GM18861 (cell line): ENCODE measurements around the gene TH.

Source experiments
- ATAC-seq: cut with Tn5 transposase; IDR thresholded peaks from one replicate; pipeline ENCODE4 v1.9.1; 2021; ENCODE audit not compliant: unreplicated experiment

TH gene

GRCh38 chr11:2163428-2163978 lies 8.1 kb downstream of the TH start:
- no peak for ATAC-seq

GRCh38 chr11:2160736-2161259 lies 10.8 kb downstream of the TH start, which contains the start of gene INS:
Gene INS (minus strand): TSS chr11:2161209. CDS start chr11:2160971, 238 bp downstream.
- ATAC-seq: no peak

GRCh38 chr11:2159536-2160413 lies 11.8 kb downstream of the TH start:
- no peak for ATAC-seq

GRCh38 chr11:2158966-2159365 lies 12.6 kb downstream of the TH start:
- ATAC-seq: no peak

- no peak for ATAC-seq
Measured at GRCh38 chr11:2158296-2158737, 13.3 kb downstream of the TH start.

- ATAC-seq: no peak
Measured at GRCh38 chr11:2157294-2158040, 14.1 kb downstream of the TH start.

GRCh38 chr11:2156416-2157182 lies 15.0 kb downstream of the TH start:
- ATAC-seq: no peak

GRCh38 chr11:2155511-2155910 lies 16.1 kb downstream of the TH start:
- no peak for ATAC-seq

- no peak for ATAC-seq
Measured at GRCh38 chr11:2154889-2155288, 16.7 kb downstream of the TH start.

GRCh38 chr11:2154195-2154585 lies 17.4 kb downstream of the TH start:
- no peak for ATAC-seq

GRCh38 chr11:2153581-2154194 lies 17.9 kb downstream of the TH start:
- ATAC-seq: no peak

GRCh38 chr11:2151500-2152257 lies 19.9 kb downstream of the TH start:
- no peak for ATAC-seq

GRCh38 chr11:2149864-2150847 lies 21.5 kb downstream of the TH start:
- no peak for ATAC-seq

GRCh38 chr11:2149460-2149859 lies 22.2 kb downstream of the TH start:
- no peak for ATAC-seq

GRCh38 chr11:2148595-2148994 lies 23.0 kb downstream of the TH start:
- no peak for ATAC-seq

GRCh38 chr11:2147391-2147790 lies 24.2 kb downstream of the TH start:
- ATAC-seq: no peak

- ATAC-seq: no peak
Measured at GRCh38 chr11:2146051-2146450, 25.6 kb downstream of the TH start.

GRCh38 chr11:2144544-2145248 lies 26.9 kb downstream of the TH start:
- ATAC-seq: no peak
